CD14-positive monocyte (primary cell): ENCODE results near the gene PRRX2. TPM values are rescaled to one million over a fixed set of nuclear protein-coding genes. Genes with fewer than 3 reads are reported as not detected.
"Not testable (repeated sequence)": the region's sequence is repeated elsewhere in the genome, so short reads cannot be mapped to it uniquely, and the experiment has no call there.

Experiments used
- DNase-seq, 3 donors: peaks; one replicate each; pipeline ENCODE4 v3.0.0-alpha.2; 2011 to 2022
- H2AFZ ChIP-seq: 2 replicates; pipeline ENCODE4 v1.6.0; 2012; ENCODE audit warnings: mild to moderate bottlenecking, low read depth, low read length, inconsistent platforms; ENCODE audit not compliant: insufficient read depth, poor library complexity, severe bottlenecking
- H3K27ac ChIP-seq, 2 donors: 1 replicate in 1 of 2; 2 replicates in 1 of 2; pipeline ENCODE4 v1.5.1; 2012 to 2013; ENCODE audit warnings: low read length in 2 of 2, control low read depth in 1 of 2, inconsistent platforms in 1 of 2, low read depth in 1 of 2, mild to moderate bottlenecking in 1 of 2
- H3K27me3 ChIP-seq, 2 donors: one replicate each; pipeline versions ENCODE4 v1.6.0 to v1.6.1; 2011 to 2013; ENCODE audit warnings: low read length in 2 of 2; ENCODE audit not compliant: control insufficient read depth in 2 of 2, insufficient read depth in 2 of 2
- H3K36me3 ChIP-seq, 2 donors: replicated peaks in 1 of 2; 1 replicate in 1 of 2; 2 replicates in 1 of 2; pipeline versions ENCODE4 v1.5.1 to v1.6.1; 2012 to 2013; ENCODE audit warnings: low read length in 2 of 2, control low read depth in 1 of 2, inconsistent platforms in 1 of 2, mild to moderate bottlenecking in 1 of 2; ENCODE audit not compliant: insufficient read depth in 2 of 2, control insufficient read depth in 1 of 2
- H3K4me1 ChIP-seq, 2 donors: 1 replicate in 1 of 2; 2 replicates in 1 of 2; pipeline versions ENCODE4 v1.5.1 to v1.6.1; 2012 to 2013; ENCODE audit warnings: low read length in 2 of 2, control low read depth in 1 of 2, inconsistent platforms in 1 of 2, mild to moderate bottlenecking in 1 of 2, moderate library complexity in 1 of 2; ENCODE audit not compliant: insufficient read depth in 2 of 2, control insufficient read depth in 1 of 2
- H3K4me2 ChIP-seq: replicated peaks from 2 replicates; pipeline ENCODE3; 2012; ENCODE audit warnings: low read length, moderate library complexity, mild to moderate bottlenecking; ENCODE audit not compliant: poor library complexity, severe bottlenecking; ENCODE audit errors: extremely low read depth
- H3K4me3 ChIP-seq, 3 experiments: fragments of 200-600 bp in 1 of 3; sonication (generic) in 1 of 3; replicated peaks in 1 of 3; 1 replicate in 2 of 3; 2 replicates in 1 of 3; pipeline ENCODE4 v1.5.1; 2011 to 2013; ENCODE audit warnings: low read length in 3 of 3, mild to moderate bottlenecking in 3 of 3, control low read depth in 2 of 3, low read depth in 2 of 3, inconsistent platforms in 1 of 3, moderate library complexity in 1 of 3
- H3K79me2 ChIP-seq: 2 replicates; pipeline ENCODE4 v1.6.0; 2012; ENCODE audit warnings: mild to moderate bottlenecking, control low read depth, inconsistent platforms, low read length, moderate library complexity; ENCODE audit not compliant: insufficient read depth
- H3K9ac ChIP-seq: 2 replicates; pipeline ENCODE4 v1.6.0; 2017; ENCODE audit warnings: low read length, mild to moderate bottlenecking; ENCODE audit not compliant: insufficient read depth, poor library complexity, severe bottlenecking
- H3K9me3 ChIP-seq, 2 donors: replicated peaks in 1 of 2; 1 replicate in 1 of 2; 2 replicates in 1 of 2; pipeline versions ENCODE4 v1.5.1 to v1.6.1; 2012 to 2013; ENCODE audit warnings: low read length in 2 of 2, control low read depth in 1 of 2; ENCODE audit not compliant: control insufficient read depth in 1 of 2, insufficient read depth in 1 of 2
- H4K20me1 ChIP-seq: 2 replicates; pipeline ENCODE4 v1.6.0; 2012; ENCODE audit warnings: mild to moderate bottlenecking, low read length, control low read depth, moderate library complexity; ENCODE audit not compliant: insufficient read depth
- H3K27ac Mint-ChIP-seq, 7 donors: one replicate each; pipeline ENCODE4 v1.8.0; 2020; ENCODE audit warnings: mild to moderate bottlenecking in 7 of 7, mixed read lengths in 7 of 7, moderate library complexity in 6 of 7, inconsistent platforms in 2 of 7
- H3K27me3 Mint-ChIP-seq, 3 donors: one replicate each; pipeline ENCODE4 v1.8.0; 2021 to 2022; ENCODE audit warnings: low read depth in 3 of 3, mild to moderate bottlenecking in 3 of 3, mixed read lengths in 3 of 3, moderate library complexity in 3 of 3, inconsistent platforms in 1 of 3
- H3K36me3 Mint-ChIP-seq, 2 donors: one replicate each; pipeline ENCODE4 v1.8.0; 2020; ENCODE audit warnings: mixed read lengths in 2 of 2, inconsistent platforms in 1 of 2, mild to moderate bottlenecking in 1 of 2
- H3K4me1 Mint-ChIP-seq: one replicate; pipeline ENCODE4 v1.8.0; 2020; ENCODE audit warnings: mild to moderate bottlenecking, mixed read lengths
- H3K4me3 Mint-ChIP-seq, 2 donors: one replicate each; pipeline ENCODE4 v1.8.0; 2020; ENCODE audit warnings: mild to moderate bottlenecking in 2 of 2, mixed read lengths in 2 of 2, moderate library complexity in 1 of 2
- H3K9me3 Mint-ChIP-seq, 7 donors: one replicate each; pipeline ENCODE4 v1.8.0; 2020 to 2022; ENCODE audit warnings: mixed read lengths in 7 of 7, mild to moderate bottlenecking in 6 of 7, moderate library complexity in 6 of 7, inconsistent platforms in 2 of 7
- WGBS: methylation state at CpG from one replicate; pipeline ENCODE4 v1.1.5; 2013; ENCODE audit warnings: missing lambda C conversion rate; ENCODE audit not compliant: insufficient coverage; 5-methylcytosine and 5-hydroxymethylcytosine counted together
- intact Hi-C, 2 donors: fragments of 100-400 bp; cut with micrococcal nuclease; formaldehyde crosslinking; loops; one replicate each; pipeline versions ENCODE4 v1.15.0 to v1.15.1; 2023
- polyA plus RNA-seq, 3 donors: library from polyadenylated mRNA; depleted of rRNA in 1 of 3; unstranded in 2 of 3; stranded (reverse) in 1 of 3; fragments of 300-500 nt in 2 of 3; fragments of >200 nt in 1 of 3; fragmentation: Illumina TruSeq in 2 of 3; gene quantifications; 1 replicate in 2 of 3; 2 replicates in 1 of 3; pipeline ENCODE4 v1.2.3, GENCODE V29; 2012 to 2021
- TF ChIP-seq, protein P1 (sequence below): fragments of 200-600 bp; IDR thresholded peaks from one replicate; pipeline ENCODE4 v1.8.0; 2022; ENCODE audit warnings: antibody characterized with exemption, mild to moderate bottlenecking

Gene PRRX2
- polyA plus RNA-seq, 3 donors = not detected

DNA sequence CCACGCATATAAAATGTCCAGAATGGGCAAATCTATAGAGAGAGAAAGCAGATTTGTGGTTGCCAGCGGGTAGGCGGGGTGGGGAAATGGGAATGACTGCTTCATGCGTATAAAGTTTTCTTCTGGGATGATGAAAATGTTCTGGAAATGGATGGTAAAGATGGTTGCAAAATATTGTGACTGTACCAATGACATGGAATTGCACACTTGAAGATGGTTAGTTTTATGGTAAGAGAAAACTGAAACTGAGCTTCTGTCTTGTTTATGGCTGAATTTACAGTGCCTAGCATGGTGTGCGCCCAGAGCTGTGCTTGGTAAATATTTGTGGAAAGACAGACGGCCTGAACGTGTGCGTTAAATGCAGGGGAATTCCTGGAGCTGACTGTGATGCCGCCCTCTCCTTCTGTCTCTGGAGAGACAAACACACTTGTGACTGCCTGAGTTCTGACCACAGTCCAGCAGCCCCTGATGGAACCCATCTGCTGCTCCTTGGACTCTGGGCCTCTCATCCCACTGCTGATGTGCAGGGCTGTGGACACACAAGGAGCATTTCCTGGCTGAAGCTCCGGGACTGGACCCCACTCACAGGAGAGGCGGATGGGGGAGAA lies 96.0 kb downstream of the PRRX2 start:
- Histone ChIP-seq H4K20me1 (no peaks in the 10 kb centered on the region), H3K36me3 (no peaks in the 10 kb centered on the region), H2AFZ (no peak overlapping the region), H3K79me2 (no peaks in the 10 kb centered on the region), H3K9me3 (no peaks in the 10 kb centered on the region), H3K27ac (peak overlapping the region in 1 of 2 donors; percentile 85), H3K4me3 (no peak overlapping the region), H3K27me3 (no peaks in the 10 kb centered on the region), H3K9ac (no peak overlapping the region), H3K4me1 (peaks cover 41 to 61% of the 10 kb centered on the region in 2 donors), H3K4me2 (no peak overlapping the region)
- peaks cover 1 to 19% (median 3%) of the 10 kb centered on the region in 3 donors for H3K27me3 Mint-ChIP-seq
- TF ChIP-seq, protein P1, sequence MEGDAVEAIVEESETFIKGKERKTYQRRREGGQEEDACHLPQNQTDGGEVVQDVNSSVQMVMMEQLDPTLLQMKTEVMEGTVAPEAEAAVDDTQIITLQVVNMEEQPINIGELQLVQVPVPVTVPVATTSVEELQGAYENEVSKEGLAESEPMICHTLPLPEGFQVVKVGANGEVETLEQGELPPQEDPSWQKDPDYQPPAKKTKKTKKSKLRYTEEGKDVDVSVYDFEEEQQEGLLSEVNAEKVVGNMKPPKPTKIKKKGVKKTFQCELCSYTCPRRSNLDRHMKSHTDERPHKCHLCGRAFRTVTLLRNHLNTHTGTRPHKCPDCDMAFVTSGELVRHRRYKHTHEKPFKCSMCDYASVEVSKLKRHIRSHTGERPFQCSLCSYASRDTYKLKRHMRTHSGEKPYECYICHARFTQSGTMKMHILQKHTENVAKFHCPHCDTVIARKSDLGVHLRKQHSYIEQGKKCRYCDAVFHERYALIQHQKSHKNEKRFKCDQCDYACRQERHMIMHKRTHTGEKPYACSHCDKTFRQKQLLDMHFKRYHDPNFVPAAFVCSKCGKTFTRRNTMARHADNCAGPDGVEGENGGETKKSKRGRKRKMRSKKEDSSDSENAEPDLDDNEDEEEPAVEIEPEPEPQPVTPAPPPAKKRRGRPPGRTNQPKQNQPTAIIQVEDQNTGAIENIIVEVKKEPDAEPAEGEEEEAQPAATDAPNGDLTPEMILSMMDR = no peak
- peaks cover 60% of the 10 kb centered on the region for H3K4me1 Mint-ChIP-seq
- H3K27ac Mint-ChIP-seq = peak overlapping the region; percentile 96 to 99 (median 98)
- peaks cover 0 to 4% (median 2%) of the 10 kb centered on the region in 7 donors for H3K9me3 Mint-ChIP-seq
- peaks cover 0 to 10% of the 10 kb centered on the region in 2 donors for H3K36me3 Mint-ChIP-seq
- H3K4me3 Mint-ChIP-seq = peak overlapping the region; percentile 24 to 62
- no peak for DNase-seq
- intact Hi-C loops = no loop called here
- 93% methylated on average over 9 of the region's 11 CpGs for WGBS

DNA sequence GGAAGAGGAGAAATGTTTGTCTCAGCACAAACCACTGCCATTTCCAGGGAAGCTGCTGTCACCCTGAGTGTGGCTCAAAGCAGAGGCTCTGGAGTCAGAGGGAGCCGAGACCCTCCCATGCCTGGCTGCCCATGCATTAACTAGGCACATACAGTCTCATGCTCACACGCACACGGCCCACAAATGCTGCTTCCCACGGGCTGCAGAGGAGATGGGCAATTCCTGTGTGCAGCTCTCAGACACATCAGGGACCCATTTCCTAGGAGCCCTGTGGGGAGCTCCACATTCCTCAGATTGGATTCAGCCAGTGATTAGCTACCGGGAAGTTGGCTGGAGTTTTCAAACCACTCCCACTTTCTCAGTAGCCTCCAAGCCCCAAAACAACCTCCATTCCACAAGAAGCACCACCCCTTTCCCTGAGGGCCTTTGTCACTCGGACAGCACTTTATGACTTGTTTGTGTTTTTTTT lies 96.5 kb downstream of the PRRX2 start:
- Mint-ChIP-seq H3K36me3 (peaks cover 0 to 10% of the 10 kb centered on the region in 2 donors), H3K9me3 (peaks cover 0 to 4% (median 2%) of the 10 kb centered on the region in 7 donors), H3K27me3 (peaks cover 1 to 19% (median 3%) of the 10 kb centered on the region in 3 donors), H3K27ac (peak overlapping the region; percentile 96 to 99 (median 98)), H3K4me1 (peaks cover 55% of the 10 kb centered on the region), H3K4me3 (peak overlapping the region; percentile 46 to 48)
- Histone ChIP-seq H3K27ac (peak overlapping the region; percentile 71 to 85), H3K4me1 (peaks cover 36 to 55% of the 10 kb centered on the region in 2 donors), H4K20me1 (no peaks in the 10 kb centered on the region), H3K79me2 (no peaks in the 10 kb centered on the region), H3K4me3 (peak overlapping the region in 1 of 3 experiments; percentile 3), H3K9me3 (no peaks in the 10 kb centered on the region), H3K36me3 (no peaks in the 10 kb centered on the region), H2AFZ (no peak overlapping the region), H3K9ac (no peak overlapping the region), H3K4me2 (peak overlapping the region; percentile 9), H3K27me3 (no peaks in the 10 kb centered on the region)
- 75% methylated on average over 5 of the region's 6 CpGs for whole genome bisulfite sequencing
- TF ChIP-seq, protein P1 = no peak
- intact Hi-C loops = loop anchor here (1.0 to 2.0 kb wide), 3 partner anchors 11 to 15 kb away; no protein-coding TSS in a partner anchor
- DNase-seq = peak in 1 of 3 donors; percentile 46

DNA sequence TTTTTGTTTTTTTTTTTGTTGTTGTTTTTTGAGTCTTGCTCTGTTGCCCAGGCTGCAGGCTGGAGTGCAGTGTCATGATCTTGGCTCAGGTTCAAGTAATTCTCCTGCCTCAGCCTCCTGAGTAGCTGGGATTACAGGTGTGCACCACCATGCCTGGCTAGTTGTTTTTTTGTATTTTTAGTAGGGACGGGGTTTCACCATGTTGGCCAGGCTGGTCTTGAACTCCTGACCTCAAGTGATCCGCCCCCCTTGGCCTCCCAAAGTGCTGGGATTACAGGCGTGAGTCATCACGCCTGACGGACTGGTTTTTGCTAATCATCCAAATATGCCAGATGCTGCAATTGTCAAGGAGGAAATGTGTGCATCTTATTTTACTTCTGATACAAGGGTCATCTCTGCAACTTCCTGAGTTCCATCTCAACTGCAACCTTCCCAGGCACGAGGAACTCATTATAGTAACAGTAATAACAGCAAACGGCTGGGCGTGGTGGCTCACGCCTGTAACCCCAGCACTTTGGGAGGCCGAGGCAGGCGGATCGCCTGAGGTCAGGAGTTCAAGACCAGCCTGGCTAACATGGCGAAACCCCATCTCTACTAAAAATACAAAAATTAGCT lies 97.0 kb downstream of the PRRX2 start:
- Histone ChIP-seq H3K4me1 (peaks cover 31 to 50% of the 10 kb centered on the region in 2 donors), H3K4me3 (peak overlapping the region in 1 of 3 experiments; percentile 3), H3K27ac (peak overlapping the region; percentile 71 to 85), H3K4me2 (peak overlapping the region; percentile 9), H3K9ac (peak overlapping the region; percentile 39)
- H3K4me1 Mint-ChIP-seq = peaks cover 50% of the 10 kb centered on the region
- H3K27ac Mint-ChIP-seq = peak overlapping the region; percentile 96 to 99 (median 98)
- H3K36me3 ChIP-seq, H3K9me3 ChIP-seq, H3K9me3 Mint-ChIP-seq, H4K20me1 ChIP-seq, H3K27me3 ChIP-seq, H2AFZ ChIP-seq, H3K79me2 ChIP-seq: not testable (repeated sequence)
- no CpG with 5 or more reads among the region's 13 CpGs for WGBS
- peak; percentile 94 to 98 (median 95) for DNase-seq
- intact Hi-C loops = loop anchor here (1.0 to 2.0 kb wide), 3 partner anchors 11 to 15 kb away; no protein-coding TSS in a partner anchor
- H3K4me3 Mint-ChIP-seq = peak overlapping the region in 1 of 2 donors; percentile 53
- peaks cover 1 to 19% (median 3%) of the 10 kb centered on the region in 3 donors for H3K27me3 Mint-ChIP-seq
- H3K36me3 Mint-ChIP-seq = peaks cover 0 to 10% of the 10 kb centered on the region in 2 donors
